GM10248 (cell line): ENCODE results near the gene TMEM245.

Source experiments
- CTCF ChIA-PET: fragments of 300-600 bp; sonication (Branson Sonifier 250); formaldehyde crosslinking; extraction: SDS; loops from one replicate; lab custom pipeline; 2021; ENCODE audit warnings: antibody characterized with exemption; lab: Yijun Ruan, JAX
- POLR2A ChIA-PET: fragments of 350-650 bp; sonication (Branson Sonifier 250); formaldehyde crosslinking; extraction: SDS; loops from one replicate; lab custom pipeline; 2020; ENCODE audit warnings: antibody characterized with exemption; lab: Yijun Ruan, JAX
- DNase-seq: peaks from one replicate; pipeline ENCODE4 v3.0.0; 2012; ENCODE audit errors: extremely low spot score
- CTCF ChIP-seq: IDR thresholded peaks from 2 replicates; pipeline ENCODE4 v1.5.1; 2012; ENCODE audit warnings: mild to moderate bottlenecking, low read depth; ENCODE audit errors: extremely low read depth, missing control alignments, control extremely low read depth

TMEM245 gene

GRCh38 chr9:109150925-109151545, 31.3 kb upstream of the TMEM245 start:
- ChIA-PET CTCF (no interaction called here), POLR2A (no interaction called here)
- DNase-seq: no peak
- no peak for TF ChIP-seq CTCF

GRCh38 chr9:109149722-109150121, 30.0 kb upstream of the TMEM245 start:
- POLR2A ChIA-PET: no interaction called here
- no peak for TF ChIP-seq CTCF
- CTCF ChIA-PET: no interaction called here
- no peak for DNase-seq

- CTCF ChIA-PET: interaction anchor here (0.9 to 1.3 kb wide), 4 partner anchors 10 to 132 kb away, joined by 3 to 4 read pairs (median 3); no protein-coding TSS in a partner anchor
- no peak for TF ChIP-seq CTCF
- DNase-seq: no peak
- POLR2A ChIA-PET: no interaction called here
Measured at GRCh38 chr9:109149089-109149488, 29.3 kb upstream of the TMEM245 start.

- ChIA-PET POLR2A (no interaction called here), CTCF (interaction anchor here (2.0 kb wide), 1 partner anchor 9 kb away, joined by 6 read pairs; no protein-coding TSS in a partner anchor)
- DNase-seq: no peak
- TF ChIP-seq CTCF: no peak
Measured at GRCh38 chr9:109145051-109145450, 25.3 kb upstream of the TMEM245 start.

GRCh38 chr9:109143881-109144562, 24.3 kb upstream of the TMEM245 start:
- TF ChIP-seq CTCF: no peak
- CTCF ChIA-PET: interaction anchor here (1.0 to 2.0 kb wide), 3 partner anchors 10 to 20 kb away, joined by 3 to 6 read pairs (median 4); no protein-coding TSS in a partner anchor
- DNase-seq: peak; percentile 62
- POLR2A ChIA-PET: no interaction called here

GRCh38 chr9:109141375-109141774, 21.6 kb upstream of the TMEM245 start:
- ChIA-PET CTCF (no interaction called here), POLR2A (no interaction called here)
- no peak for DNase-seq
- TF ChIP-seq CTCF: no peak
